Stimulated activated CD4-positive, alpha-beta T cell treated with anti-CD3 and anti-CD28 coated beads, Interleukin-15, amount 100 ng/mL, for 24 hours (primary cell): ENCODE measurements around the gene TNS2.
A peak's percentile ranks its signal among the peaks of the same experiment; 100 is the strongest.

Experiments used
- DNase-seq: peaks from one replicate; pipeline ENCODE4 v3.0.0-alpha.2; 2020

The TNS2 gene

DNA sequence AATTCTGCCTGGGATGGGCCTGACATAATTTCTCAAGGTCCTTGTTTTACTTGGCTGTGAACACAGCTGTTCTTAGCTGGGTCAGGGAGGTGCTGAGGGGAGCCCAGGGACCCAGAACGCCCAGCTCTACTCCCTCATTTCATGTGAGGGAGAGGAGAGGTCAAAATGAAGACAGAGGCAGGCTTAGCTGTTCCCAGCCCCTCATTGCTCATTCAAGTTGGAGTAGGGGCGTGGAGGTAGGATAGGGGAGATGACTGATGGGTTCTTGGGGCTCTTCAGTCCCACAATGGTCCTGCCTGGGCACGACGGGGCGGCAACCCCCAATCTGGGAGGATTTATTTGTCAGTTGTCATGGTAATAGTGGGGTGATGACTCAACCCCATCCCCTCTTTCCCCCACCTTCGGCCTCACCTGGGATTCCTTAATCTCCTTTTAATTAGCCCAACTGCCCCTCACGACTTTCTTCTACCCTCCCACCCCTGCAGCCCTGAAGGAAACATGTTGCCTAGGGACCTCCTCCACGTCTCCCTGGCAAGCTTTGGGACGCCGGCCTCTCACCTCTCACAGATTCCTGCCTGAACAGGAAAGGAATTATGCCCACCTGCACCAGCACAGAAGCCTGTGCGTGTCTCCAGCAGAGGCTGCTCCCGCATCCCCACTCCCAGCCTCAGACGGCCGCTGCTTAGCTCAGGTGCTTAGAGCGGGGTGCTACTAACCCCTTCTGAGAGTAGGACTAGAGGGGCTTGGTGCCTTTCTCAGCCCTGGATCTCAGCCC, 19.1 kb downstream of the TNS2 start:
- no peak for DNase-seq

DNA sequence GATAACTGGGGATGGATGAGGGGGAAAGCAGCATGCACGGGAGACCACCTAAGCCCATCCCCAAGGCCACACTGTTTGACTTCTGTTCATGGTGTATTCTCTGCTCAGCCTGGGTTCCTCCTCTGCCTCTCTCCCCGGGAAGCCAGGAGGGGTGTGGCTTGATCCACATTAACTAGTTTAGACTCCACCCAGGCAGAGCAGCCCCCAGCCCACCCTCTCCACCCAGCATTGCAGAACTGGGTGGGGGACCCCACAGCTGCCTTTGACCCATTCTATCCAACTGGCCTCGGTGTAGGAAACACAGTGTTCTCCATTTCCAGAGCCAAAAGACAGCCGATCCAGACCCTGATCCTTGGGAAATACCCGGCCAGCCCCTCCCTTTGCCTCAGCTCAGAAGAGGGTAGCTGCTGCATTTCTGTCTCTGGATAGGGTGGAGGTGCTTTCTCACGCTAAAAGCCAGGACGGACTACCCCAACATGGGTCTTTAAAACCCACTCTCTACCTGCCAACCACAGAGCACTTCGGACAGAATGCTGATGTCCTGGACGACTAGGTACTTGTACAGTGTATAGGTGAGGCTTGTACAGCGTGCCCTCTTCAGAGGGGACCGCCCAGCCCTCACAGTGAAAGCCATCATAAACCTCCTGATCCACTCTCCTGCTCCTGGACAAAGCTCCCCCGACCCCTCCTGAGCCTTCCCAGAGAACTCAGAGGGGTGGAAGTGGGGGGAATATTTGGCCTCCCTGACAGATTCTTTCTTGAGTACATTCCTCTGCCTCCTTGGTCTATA, 20.0 kb downstream of the TNS2 start:
- DNase-seq: no peak

DNA sequence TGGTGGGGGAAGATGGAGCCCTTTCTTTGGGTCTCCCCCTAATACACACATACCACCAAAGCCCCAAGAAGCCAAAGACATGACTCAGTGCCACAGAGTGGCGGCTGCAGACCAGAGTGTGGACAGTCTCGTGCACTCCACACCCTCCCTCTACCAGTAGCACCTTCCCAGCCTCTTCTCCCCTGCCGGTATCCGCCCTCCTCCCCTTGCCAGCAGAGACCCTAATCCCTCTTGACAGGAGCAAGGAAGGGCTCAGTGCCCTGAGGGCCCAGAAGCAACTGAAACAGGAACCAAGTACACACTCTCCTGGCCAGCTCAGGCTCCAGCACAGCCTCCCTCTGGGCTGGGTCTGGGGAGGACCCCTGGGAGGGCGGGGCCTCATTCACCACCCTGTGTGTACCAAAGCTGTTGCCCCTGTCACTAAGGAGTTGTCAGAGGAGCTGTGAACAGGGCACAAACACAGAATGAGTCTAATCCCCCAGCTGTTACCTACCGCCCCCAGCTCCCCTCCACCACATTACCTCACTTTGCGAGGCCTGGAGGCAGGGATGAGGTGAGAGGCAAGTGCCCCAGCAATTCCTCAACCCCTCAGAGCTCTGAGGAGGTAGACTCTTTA, 21.1 kb downstream of the TNS2 start:
- DNase-seq: no peak

DNA sequence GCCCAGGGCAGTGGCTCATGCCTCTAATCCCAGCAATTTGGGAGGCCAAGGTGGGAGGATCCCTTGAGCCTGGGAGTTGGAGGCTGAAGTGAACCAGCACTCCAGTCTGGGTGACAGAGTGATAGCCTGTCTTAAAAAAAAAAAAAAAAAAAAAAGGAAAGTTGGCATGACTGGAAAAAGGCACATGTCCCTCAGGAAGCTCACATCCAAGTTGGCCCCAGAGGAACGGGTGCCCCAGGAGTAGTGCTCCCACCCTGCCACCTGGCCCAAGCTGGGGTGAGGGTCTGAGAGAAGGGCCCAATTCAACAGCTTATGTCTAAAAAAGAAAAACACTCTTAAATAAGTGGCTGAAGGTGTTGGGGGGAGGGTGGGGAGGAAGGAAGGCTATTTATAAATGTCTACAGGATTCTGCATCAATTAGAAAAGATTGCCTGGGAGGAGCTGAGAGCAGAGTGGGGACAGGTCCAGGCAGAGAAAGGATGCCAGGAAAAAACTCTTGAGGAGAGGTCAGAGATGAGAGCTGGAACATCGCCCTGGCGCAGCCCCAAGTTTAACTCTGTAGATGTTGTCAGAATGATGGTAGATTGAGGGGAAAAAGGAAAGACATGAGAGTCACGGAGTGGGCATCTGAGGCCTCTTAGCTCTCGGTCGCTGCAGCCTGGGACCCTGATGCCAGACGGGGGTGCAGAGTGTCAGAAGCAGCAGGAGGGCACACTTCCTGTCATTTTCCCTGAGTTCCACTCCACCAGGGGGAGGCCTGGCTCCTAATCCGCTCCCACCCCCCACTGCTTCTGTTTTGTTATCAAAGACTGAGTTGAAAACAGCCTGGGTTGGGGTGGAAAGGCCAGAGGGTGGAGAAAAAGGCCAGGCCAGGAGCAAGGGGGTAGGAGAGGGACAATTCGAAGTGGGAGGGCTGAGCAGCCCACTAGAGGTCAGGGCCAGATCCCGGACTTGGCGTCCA, 22.0 kb downstream of the TNS2 start:
- no peak for DNase-seq

DNA sequence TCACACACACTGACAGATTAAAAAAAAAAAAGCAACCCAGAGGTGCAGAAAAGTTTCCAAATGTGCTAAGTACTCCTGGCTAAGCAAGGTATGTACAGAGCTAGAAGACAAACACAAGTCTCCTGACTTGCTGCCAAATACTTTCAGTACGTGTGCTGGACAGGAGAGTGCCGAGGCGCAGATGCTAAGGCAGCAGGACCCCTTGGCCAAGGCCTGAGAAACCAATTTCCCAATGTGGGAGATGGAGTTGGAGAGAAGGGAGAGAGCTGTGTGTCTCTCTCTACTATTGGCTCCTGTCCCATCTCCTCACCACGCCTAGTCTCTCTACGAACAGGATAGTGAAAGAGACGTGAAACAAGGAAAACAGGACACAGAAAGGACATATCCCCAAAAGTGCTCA, 24.0 kb downstream of the TNS2 start:
- no peak for DNase-seq

DNA sequence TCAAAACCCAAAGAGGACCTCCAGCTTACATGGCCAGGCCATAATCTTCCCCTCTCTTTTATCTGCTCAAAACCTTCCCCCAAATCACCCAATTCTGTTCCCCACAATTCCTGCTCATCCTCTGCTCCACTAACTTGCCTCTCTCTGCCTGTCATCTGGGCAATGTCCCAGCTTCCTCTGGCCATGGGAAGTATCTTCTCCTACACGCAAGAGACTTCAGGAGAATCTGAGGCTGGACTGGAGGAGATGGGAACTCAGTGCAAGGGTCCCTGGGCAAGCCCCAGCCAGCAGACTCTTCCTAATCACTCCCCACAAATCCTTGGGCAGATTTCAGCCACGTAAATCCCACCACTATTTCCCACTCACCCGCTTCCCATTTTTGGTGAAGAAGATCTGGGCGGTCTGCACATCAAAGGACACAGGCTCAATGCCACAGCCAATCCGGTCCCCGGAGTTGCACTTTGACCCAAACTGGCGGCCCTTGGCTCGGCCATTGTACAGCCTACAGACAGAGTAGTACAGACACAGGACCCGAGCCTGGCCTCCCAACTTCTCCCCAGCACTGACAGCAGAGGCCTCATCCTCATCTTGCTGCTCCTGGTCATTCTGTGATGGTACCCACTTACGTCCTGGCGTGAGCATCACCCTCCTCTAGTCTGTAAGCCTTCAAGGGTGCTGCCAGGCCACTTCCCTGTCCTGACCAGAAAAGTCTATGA, 24.6 kb downstream of the TNS2 start:
- no peak for DNase-seq

DNA sequence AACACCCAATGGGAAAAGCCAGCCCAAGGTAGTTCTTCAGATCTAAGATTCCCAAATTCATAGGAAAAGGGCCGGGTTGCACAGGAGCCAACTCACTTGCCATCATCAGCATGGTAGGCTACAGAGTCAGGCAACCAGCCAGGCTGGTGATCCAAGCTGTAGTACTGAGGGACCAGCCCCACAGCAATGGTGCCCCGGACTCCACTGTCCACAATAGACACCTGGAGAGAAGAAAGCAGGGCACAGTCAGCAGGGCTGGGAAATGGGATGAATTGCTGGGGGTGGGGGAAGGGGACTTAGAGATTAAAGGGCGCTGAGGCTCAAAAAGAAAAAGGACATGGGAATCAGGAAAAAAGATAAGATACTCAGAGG, 25.1 kb downstream of the TNS2 start:
- DNase-seq: no peak

DNA sequence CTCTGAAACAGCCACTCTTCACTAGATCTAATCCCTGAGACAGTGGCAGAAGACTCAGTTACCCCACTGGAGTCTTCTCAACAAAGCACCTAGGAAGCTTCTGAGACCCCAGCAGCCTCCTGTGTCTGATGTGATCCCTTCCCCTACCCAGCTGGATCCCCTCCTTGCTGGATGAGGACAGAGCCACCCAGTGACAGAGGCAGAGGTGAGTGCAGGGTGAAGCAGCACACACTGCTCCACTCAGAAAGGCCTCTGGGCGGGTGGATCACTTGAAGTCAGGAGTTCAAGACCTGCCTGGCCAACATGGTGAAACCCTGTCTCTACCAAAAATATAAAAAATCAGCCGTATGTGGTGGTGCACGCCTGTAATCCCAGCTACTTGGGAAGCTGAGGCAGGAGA, 26.6 kb downstream of the TNS2 start:
- no peak for DNase-seq

DNA sequence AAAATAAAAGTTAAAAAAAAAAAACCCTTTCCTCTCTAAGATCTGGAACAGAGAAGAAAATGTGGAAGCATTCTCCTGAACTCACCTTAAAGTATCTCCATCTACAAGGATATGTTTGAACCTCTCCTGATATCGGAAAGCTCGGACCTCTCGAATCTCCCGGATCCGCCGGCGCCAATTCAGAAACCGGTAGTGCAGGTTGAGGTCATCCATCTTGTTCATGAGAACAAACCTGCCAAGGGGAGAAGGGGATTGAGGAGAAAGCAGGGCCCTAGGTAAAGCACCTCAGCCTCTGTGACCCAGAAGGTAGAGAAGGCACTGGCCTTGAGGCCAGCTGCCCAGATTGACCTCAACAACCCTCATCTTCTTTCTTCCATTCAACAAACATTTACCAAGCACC, 27.2 kb downstream of the TNS2 start:
- no peak for DNase-seq

DNA sequence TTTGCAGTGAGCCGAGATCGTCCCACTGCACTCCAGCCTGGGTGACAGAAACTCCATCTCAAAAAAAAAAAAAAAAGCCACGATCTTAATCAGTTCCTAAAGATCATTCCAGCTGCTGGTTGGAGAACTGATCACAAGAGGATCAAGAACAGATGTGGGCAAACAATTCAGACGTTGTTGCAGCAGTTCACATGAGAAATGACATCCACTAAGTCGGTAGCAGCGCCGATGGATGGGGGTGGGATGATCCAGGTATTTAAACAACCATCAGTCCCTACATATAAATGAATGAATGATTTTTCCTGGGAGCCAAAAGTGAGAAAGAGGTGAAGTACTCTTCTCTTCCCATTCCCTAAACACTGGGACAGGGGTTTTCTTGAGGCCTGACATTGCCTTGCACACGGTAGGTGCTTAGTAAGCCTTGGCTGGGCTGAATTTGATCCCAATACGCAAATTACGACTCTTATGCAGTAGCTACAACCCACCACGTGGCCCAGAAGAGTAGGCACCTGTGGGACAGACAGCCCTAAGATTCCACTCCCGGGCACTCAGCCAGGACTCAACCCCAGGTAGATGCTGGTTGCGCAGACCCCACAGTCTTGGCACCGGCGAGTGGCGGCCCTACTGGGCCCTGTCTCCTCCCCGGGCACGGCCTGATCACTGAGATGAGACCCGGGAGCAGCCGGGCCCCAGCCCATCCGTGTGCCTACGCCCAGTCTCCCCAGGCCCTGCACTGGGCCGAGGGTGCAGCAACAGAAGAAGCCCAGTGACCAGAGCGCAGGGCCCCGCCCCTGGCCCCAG, 28.8 kb downstream of the TNS2 start:
- DNase-seq: no peak

DNA sequence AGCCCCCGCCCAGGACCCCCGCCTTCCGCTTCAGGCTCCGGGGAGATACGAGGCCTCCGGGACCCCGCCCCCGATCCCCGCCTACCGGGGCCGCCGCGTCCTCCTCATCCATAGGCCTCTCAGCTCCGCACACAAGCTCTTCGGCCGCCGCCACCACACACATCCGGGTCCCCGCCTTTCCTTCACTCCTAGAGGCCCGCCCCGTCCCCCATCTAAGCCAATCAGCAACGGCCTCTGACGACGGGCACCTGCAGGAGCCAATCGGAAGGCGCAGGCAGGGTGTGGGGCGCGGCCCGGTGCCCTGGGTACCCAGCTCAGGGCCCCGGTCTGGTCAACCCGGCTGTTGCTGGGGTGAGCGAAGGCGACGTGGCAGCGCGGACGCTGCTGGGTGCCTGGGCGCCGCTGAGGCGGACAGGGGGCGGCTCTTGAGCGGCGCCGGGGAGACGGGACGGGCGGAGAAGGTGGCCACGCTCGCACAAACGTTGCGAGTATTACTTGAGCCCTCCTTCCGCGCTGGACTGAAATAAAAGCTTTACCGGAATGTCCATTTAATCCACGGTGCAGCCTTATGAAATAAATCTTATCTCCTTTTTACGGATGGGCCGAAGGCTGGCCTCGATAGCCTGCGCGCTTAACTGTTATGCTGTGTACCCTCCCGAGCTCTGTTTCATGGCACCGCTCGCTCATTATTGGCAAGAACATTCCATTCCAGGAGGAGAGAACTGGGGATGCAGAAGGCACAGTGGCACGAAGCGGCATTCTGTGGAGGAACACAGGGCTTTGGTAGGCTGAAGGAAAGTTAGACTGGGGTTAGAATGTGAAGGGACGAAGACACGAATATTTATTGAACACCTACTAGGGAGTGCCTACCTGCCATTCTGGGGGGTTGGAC, 29.6 kb downstream of the TNS2 start, which contains the start of gene SPRYD3:
TSS of gene SPRYD3 (minus strand) at position 165 of the 892 bp plus-strand sequence. CDS start at position 108, 57 bp downstream.
- peak; percentile 97 for DNase-seq

DNA sequence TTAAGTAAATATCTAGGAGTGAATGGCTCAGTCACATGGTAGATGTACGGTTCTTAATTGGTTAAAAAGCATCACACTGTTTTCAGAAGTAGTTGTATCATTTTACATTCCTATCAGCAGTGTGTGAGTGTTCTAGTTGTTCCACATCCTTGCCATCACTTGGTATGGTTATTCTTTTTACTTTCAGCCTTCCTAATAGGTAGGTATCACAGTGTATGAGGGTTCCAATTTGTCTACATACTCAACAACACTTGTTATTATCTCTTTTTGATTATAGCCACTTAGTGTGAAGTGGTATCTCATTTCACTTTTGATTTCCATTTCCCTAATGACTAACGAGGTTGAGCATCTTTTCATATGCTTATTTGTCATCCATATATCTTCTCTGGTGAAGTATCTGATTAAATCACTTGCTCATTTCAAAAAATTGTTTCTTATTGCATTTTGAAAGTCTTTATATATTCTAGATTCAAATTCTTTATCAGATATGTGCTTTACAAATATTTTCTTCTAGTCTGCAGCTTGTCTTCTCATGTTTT, 32.8 kb downstream of the TNS2 start:
- no peak for DNase-seq

DNA sequence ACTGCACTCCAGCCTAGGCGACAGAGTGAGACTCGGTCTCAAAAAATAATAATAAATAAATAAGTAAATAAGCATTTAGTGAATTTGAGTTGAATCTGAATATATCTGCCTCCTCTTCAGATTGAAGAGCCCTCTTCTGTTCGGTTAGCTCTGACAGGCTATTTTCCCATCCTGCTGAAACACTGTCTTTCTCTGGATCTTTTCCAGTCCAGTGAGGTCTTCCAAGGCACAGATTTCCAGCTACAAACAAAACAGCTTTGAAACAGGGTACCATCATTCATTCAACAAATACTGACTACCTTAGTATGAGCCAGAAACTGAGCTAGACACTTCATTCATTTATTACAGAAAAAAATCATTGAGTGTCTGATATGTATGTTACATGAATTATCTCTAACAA, 36.5 kb downstream of the TNS2 start:
- no peak for DNase-seq

DNA sequence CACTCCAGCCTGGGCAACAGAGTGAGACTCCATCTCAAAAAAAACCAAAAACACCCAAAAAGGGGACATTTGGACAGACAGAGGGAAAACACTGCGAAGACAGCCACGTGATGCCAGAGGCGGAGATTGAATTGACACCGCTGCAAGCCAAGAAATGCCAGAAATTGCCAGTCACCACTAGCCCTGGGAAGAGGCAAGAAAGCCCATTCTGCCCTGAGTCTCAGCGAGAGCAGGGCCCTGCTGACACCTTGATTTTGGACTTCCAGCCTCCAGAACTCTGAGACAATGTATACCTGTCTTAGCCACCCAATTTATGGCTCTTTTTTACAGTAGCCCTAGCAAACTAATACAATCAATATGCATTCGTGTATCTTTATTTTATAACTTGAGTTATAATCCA, 40.2 kb downstream of the TNS2 start:
- DNase-seq: no peak

DNA sequence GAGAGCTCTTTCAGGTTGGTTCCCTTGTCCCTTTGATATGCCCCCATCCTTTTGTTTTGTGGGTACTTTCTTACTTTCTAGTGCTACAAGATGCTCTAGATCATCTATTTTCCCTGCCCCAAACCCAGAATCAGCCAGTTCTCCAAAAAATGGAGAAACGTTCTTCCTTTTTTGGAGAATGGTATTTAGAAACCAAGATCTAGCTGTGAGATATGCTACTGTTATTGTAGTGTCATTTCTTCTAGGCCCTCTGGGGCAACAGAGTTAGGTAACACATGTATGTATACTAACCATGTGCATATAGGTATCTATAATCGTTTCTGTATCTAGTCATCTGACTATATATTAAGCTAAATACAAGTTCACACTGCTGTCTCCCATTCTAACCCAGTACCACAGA, 40.7 kb downstream of the TNS2 start:
- DNase-seq: no peak

DNA sequence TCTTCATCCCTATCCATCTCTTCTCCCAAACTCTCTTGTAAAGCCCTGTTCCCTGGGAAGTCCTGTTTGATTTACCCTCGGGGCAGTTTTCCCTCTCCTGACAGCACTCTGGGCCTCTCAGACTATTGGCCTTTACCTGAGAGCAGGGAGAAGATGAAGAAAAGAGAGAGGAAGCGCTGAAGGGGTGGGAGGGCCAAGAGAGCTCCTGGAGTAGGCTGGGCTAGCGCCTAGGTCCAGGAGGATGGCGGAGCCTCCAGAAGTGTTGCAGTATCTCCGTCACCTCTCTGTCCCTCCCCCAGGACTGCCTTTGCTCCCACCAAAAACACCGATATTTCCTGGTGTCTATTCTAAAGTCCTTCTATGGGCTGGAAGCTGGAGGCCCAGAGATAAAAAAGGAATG, 41.9 kb downstream of the TNS2 start:
- no peak for DNase-seq

DNA sequence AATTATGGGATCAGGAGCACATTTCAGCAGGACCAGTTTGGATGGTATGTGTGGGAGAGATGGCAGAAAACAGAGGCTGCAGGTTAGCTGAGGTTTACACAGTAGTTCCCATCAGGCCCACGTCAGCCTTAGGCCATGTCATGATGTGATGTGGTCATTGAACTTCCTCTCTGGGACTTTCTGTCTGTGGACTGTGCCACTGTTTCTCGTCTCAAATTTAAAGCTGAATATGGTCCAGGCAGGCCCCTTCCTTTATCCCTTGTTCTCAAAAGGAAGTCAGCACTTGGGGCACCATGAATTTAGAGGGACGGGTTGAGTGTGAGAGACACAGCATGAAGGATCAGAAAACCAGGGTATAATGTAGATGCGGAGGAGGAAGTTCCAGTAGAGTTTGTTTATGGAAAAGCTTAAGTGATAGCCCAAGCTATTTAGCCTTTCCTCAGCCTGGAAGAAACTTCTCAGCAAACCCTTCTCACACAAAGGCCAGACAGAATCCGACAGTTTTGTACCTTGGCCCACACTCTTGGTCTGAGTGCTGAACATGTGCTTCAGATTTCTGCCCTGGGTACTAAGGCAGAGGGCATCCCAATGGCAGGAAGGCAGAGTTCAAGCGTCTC, 44.0 kb downstream of the TNS2 start:
- DNase-seq: no peak

DNA sequence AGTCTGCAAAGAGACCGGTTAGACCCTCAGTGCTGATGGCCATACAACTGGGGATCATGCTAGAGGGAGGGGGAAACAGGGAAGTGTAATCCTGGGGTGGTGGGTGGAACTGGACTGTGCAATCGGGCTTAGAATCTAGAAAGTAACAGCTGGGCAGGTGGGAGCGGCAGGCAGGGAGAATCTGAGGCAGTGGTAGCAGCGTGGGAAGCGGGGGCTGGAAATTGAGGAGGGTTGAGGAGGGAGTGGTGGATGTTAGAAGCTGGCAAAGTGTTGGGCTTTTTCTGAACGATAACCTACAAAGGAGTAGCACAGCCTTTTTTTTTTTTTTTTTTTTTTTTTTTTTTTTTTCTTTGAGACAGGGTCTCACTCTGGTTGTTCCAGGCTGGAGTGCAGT, 44.5 kb downstream of the TNS2 start:
- no peak for DNase-seq
